Measurements from ENCODE around the gene CNGB1. TPM values are rescaled to one million over a fixed set of nuclear protein-coding genes. Genes with fewer than 3 reads are reported as not detected.

CNGB1 gene
- polyA plus RNA-seq, 1 donor (not counting 4 experiments of a cell fraction or from before 2014, with no cell fraction given) = 0.08 TPM

- DNase-seq (ENCODE audit: low read depth, low spot score) (no peak), FAIRE-seq (no peak)
- no peak for TF ChIP-seq CTCF (optimal IDR thresholded peaks at IDR 0.05 in 1 of 3, IDR thresholded peaks at IDR 0.05 in 1 of 3, conservative IDR thresholded peaks at IDR 0.05 in 1 of 3; ENCODE audit: extremely low read depth in 1 of 3, insufficient read depth in 2 of 3, low read length in 3 of 3)
- TF ChIP-seq EZH2 (IDR thresholded peaks at IDR 0.05; ENCODE audit: low read length) = no peak
- Histone ChIP-seq H2AFZ (ENCODE audit: control insufficient read depth, low read length) (no peak overlapping the region), H3K9ac (ENCODE audit: control insufficient read depth, extremely low read depth, insufficient read depth, low read length) (no peak overlapping the region), H3K9me1 (ENCODE audit: control insufficient read depth, extremely low read depth, insufficient read depth, low read length) (no peaks in the 10 kb centered on the region), H4K20me1 (ENCODE audit: control insufficient read depth, extremely low read depth, insufficient read depth, low read length) (no peaks in the 10 kb centered on the region), H3K36me3 (ENCODE audit: control insufficient read depth in 2 of 2, extremely low read depth in 1 of 2, insufficient read depth in 2 of 2, low read length in 2 of 2) (no peaks in the 10 kb centered on the region), H3K9me3 (ENCODE audit: control insufficient read depth, low read depth, low read length) (no peaks in the 10 kb centered on the region), H3K4me3 (ENCODE audit: control insufficient read depth in 2 of 3, extremely low read depth in 1 of 3, insufficient read depth in 2 of 3, low read depth in 1 of 3, low read length in 3 of 3) (no peak overlapping the region), H3K27ac (ENCODE audit: control insufficient read depth, insufficient read depth, low read length) (no peak overlapping the region), H3K4me1 (ENCODE audit: control insufficient read depth, extremely low read depth, insufficient read depth, low read length) (peaks cover 38% of the 10 kb centered on the region), H3K79me2 (ENCODE audit: control insufficient read depth, insufficient read depth, low read length) (no peaks in the 10 kb centered on the region), H3K4me2 (ENCODE audit: control insufficient read depth, extremely low read depth, insufficient read depth, low read depth, low read length) (no peak overlapping the region), H3K27me3 (ENCODE audit: control insufficient read depth, extremely low read depth, insufficient read depth, low read length) (no peaks in the 10 kb centered on the region)
- dilution Hi-C loops (cut with MboI; ENCODE audit: extremely low pct_ligation_motif_present, low sequenced_read_pairs) = no loop called here
These were observed 101.9 kb downstream of the CNGB1 start for GRCh38 chr16:57868913-57869520.

GRCh38 chr16:57867000-57867561, 103.8 kb downstream of the CNGB1 start:
- H3K9me1 ChIP-seq (ENCODE audit: control insufficient read depth, extremely low read depth, insufficient read depth, low read length) = no peaks in the 10 kb centered on the region
- TF ChIP-seq EZH2 (IDR thresholded peaks at IDR 0.05; ENCODE audit: low read length) = no peak
- TF ChIP-seq CTCF (optimal IDR thresholded peaks at IDR 0.05 in 1 of 3, IDR thresholded peaks at IDR 0.05 in 1 of 3, conservative IDR thresholded peaks at IDR 0.05 in 1 of 3; ENCODE audit: extremely low read depth in 1 of 3, insufficient read depth in 2 of 3, low read length in 3 of 3) = no peak
- H3K27me3 ChIP-seq (ENCODE audit: control insufficient read depth, extremely low read depth, insufficient read depth, low read length) = no peaks in the 10 kb centered on the region
- peak overlapping the region; percentile 4 for H3K9ac ChIP-seq (ENCODE audit: control insufficient read depth, extremely low read depth, insufficient read depth, low read length)
- H3K79me2 ChIP-seq (ENCODE audit: control insufficient read depth, insufficient read depth, low read length) = no peaks in the 10 kb centered on the region
- peak overlapping the region; percentile 43 for H2AFZ ChIP-seq (ENCODE audit: control insufficient read depth, low read length)
- DNase-seq (ENCODE audit: low read depth, low spot score) (no peak), FAIRE-seq (no peak)
- H4K20me1 ChIP-seq (ENCODE audit: control insufficient read depth, extremely low read depth, insufficient read depth, low read length) = no peaks in the 10 kb centered on the region
- H3K27ac ChIP-seq (ENCODE audit: control insufficient read depth, insufficient read depth, low read length) = peak overlapping the region; percentile 73
- no peaks in the 10 kb centered on the region for H3K36me3 ChIP-seq (ENCODE audit: control insufficient read depth in 2 of 2, extremely low read depth in 1 of 2, insufficient read depth in 2 of 2, low read length in 2 of 2)
- peaks cover 43% of the 10 kb centered on the region for H3K4me1 ChIP-seq (ENCODE audit: control insufficient read depth, extremely low read depth, insufficient read depth, low read length)
- H3K9me3 ChIP-seq (ENCODE audit: control insufficient read depth, low read depth, low read length) = no peaks in the 10 kb centered on the region
- H3K4me3 ChIP-seq (ENCODE audit: control insufficient read depth in 2 of 3, extremely low read depth in 1 of 3, insufficient read depth in 2 of 3, low read depth in 1 of 3, low read length in 3 of 3) = peak overlapping the region in 1 of 3 experiments; percentile 8
- peak overlapping the region; percentile 45 for H3K4me2 ChIP-seq (ENCODE audit: control insufficient read depth, extremely low read depth, insufficient read depth, low read depth, low read length)
- dilution Hi-C loops (cut with MboI; ENCODE audit: extremely low pct_ligation_motif_present, low sequenced_read_pairs) = no loop called here

Measured in keratinocyte (primary cell).